Measurements from ENCODE around the gene RXRA.

Gene RXRA

GRCh38 chr9:134291961-134292871 is 34.0 kb upstream of the RXRA start:
- Histone ChIP-seq H3K36me3 (ENCODE audit: low read length) (no peaks in the 10 kb centered on the region), H3F3A (ENCODE audit: insufficient read depth) (no peaks in the 10 kb centered on the region), H3K27me3 (ENCODE audit: low read length) (no peaks in the 10 kb centered on the region), H3K4me2 (ENCODE audit: low read depth, low read length, poor library complexity, severe bottlenecking) (no peak overlapping the region), H3K79me2 (ENCODE audit: insufficient read depth, low read length) (no peaks in the 10 kb centered on the region), H4K20me1 (ENCODE audit: low read depth, low read length) (no peaks in the 10 kb centered on the region), H3K4me3 (ENCODE audit: insufficient read depth, low read length, poor library complexity, severe bottlenecking) (no peak overlapping the region), H3K9ac (ENCODE audit: low read length) (no peak overlapping the region), H2AFZ (ENCODE audit: low read depth, low read length, severe bottlenecking) (no peak overlapping the region), H3K9me2 (replicated peaks; ENCODE audit: insufficient read depth, low read length) (no peaks in the 10 kb centered on the region), H3K9me3 (ENCODE audit: insufficient read depth, low read length) (no peaks in the 10 kb centered on the region), H3K27ac (ENCODE audit: low read depth, low read length) (no peak overlapping the region)
- TF ChIP-seq, protein P1, sequence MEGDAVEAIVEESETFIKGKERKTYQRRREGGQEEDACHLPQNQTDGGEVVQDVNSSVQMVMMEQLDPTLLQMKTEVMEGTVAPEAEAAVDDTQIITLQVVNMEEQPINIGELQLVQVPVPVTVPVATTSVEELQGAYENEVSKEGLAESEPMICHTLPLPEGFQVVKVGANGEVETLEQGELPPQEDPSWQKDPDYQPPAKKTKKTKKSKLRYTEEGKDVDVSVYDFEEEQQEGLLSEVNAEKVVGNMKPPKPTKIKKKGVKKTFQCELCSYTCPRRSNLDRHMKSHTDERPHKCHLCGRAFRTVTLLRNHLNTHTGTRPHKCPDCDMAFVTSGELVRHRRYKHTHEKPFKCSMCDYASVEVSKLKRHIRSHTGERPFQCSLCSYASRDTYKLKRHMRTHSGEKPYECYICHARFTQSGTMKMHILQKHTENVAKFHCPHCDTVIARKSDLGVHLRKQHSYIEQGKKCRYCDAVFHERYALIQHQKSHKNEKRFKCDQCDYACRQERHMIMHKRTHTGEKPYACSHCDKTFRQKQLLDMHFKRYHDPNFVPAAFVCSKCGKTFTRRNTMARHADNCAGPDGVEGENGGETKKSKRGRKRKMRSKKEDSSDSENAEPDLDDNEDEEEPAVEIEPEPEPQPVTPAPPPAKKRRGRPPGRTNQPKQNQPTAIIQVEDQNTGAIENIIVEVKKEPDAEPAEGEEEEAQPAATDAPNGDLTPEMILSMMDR (IDR thresholded peaks at IDR 0.05; ENCODE audit: insufficient read depth, low read length, poor library complexity, severe bottlenecking), result no peak
- no peak for TF ChIP-seq EZH2phosphoT487 (conservative IDR thresholded peaks at IDR 0.05; ENCODE audit: low read length)

- Histone ChIP-seq H3K9me2 (replicated peaks; ENCODE audit: insufficient read depth, low read length) (no peaks in the 10 kb centered on the region), H3K27me3 (ENCODE audit: low read length) (no peaks in the 10 kb centered on the region), H3K4me2 (ENCODE audit: low read depth, low read length, poor library complexity, severe bottlenecking) (no peak overlapping the region), H3K9me3 (ENCODE audit: insufficient read depth, low read length) (no peaks in the 10 kb centered on the region), H3K27ac (ENCODE audit: low read depth, low read length) (no peak overlapping the region), H3K79me2 (ENCODE audit: insufficient read depth, low read length) (no peaks in the 10 kb centered on the region), H3K4me3 (ENCODE audit: insufficient read depth, low read length, poor library complexity, severe bottlenecking) (no peak overlapping the region), H4K20me1 (ENCODE audit: low read depth, low read length) (no peaks in the 10 kb centered on the region), H3F3A (ENCODE audit: insufficient read depth) (no peaks in the 10 kb centered on the region), H3K36me3 (ENCODE audit: low read length) (no peaks in the 10 kb centered on the region), H3K9ac (ENCODE audit: low read length) (no peak overlapping the region), H2AFZ (ENCODE audit: low read depth, low read length, severe bottlenecking) (no peak overlapping the region)
- TF ChIP-seq EZH2phosphoT487 (conservative IDR thresholded peaks at IDR 0.05; ENCODE audit: low read length), result no peak
- TF ChIP-seq, protein P1 (IDR thresholded peaks at IDR 0.05; ENCODE audit: insufficient read depth, low read length, poor library complexity, severe bottlenecking), result no peak
Observed at GRCh38 chr9:134293031-134293521, 33.2 kb upstream of the RXRA start.

DNA sequence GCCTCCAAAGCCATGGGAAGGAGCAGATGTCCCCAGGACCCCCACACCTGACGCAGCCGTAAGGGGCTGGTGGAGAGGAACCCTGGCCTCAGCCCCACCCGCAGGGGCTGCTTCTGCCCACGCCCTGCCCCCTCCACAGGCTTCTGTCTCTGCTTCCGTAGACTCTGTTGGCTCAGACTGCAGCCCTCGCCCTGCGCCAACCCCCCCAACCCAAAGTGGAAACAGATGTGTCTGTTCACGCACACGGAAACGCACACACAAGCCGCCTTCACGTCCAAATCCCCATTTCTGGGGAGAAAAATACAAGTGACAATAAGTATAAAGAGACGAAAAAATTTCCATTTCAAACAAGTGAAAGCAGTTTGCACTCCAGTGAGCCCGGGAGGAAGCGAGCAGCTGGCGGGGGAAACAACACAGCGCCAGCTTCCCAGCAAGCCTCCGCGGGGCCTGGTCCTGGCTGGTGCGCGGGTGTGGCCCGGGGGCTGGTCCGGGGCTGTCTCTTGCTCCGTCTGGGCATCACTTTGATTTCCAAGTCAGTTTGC is 32.6 kb upstream of the RXRA start:
- no peak for TF ChIP-seq EZH2phosphoT487 (conservative IDR thresholded peaks at IDR 0.05; ENCODE audit: low read length)
- TF ChIP-seq, protein P1 (IDR thresholded peaks at IDR 0.05; ENCODE audit: insufficient read depth, low read length, poor library complexity, severe bottlenecking), result no peak
- Histone ChIP-seq H3K79me2 (ENCODE audit: insufficient read depth, low read length) (no peaks in the 10 kb centered on the region), H3K4me3 (ENCODE audit: insufficient read depth, low read length, poor library complexity, severe bottlenecking) (no peak overlapping the region), H3K36me3 (ENCODE audit: low read length) (no peaks in the 10 kb centered on the region), H2AFZ (ENCODE audit: low read depth, low read length, severe bottlenecking) (no peak overlapping the region), H3K4me2 (ENCODE audit: low read depth, low read length, poor library complexity, severe bottlenecking) (no peak overlapping the region), H3K9ac (ENCODE audit: low read length) (no peak overlapping the region), H3K9me2 (replicated peaks; ENCODE audit: insufficient read depth, low read length) (no peaks in the 10 kb centered on the region), H3K27me3 (ENCODE audit: low read length) (no peaks in the 10 kb centered on the region), H3K27ac (ENCODE audit: low read depth, low read length) (no peak overlapping the region), H3K9me3 (ENCODE audit: insufficient read depth, low read length) (no peaks in the 10 kb centered on the region), H4K20me1 (ENCODE audit: low read depth, low read length) (no peaks in the 10 kb centered on the region), H3F3A (ENCODE audit: insufficient read depth) (no peaks in the 10 kb centered on the region)

All from SU-DHL-6 (cell line).